Activated B cell treated with CpG ODN at 0.5 μM for 24 hours (primary cell): ENCODE results near the gene TMEM165. TPM values are rescaled to one million over a fixed set of nuclear protein-coding genes. Genes with fewer than 3 reads are reported as not detected.
"Not testable (repeated sequence)": the region's sequence is repeated elsewhere in the genome, so short reads cannot be mapped to it uniquely, and the experiment has no call there.

Source experiments
- ATAC-seq: fragments of 200-7000 bp; cut with Tn5 transposase; one replicate; pipeline ENCODE4 v1.10.0; 2021; ENCODE audit warnings: low read depth, mild to moderate bottlenecking, moderate library complexity
- CTCF ChIA-PET: fragments of 350-600 bp; sonication (Branson Sonifier 250); formaldehyde crosslinking; loops from one replicate; lab custom pipeline; 2021; ENCODE audit warnings: antibody characterized with exemption; lab: Charles Lee
- POLR2A ChIA-PET: fragments of 350-600 bp; sonication (Branson Sonifier 250); formaldehyde crosslinking; loops from one replicate; lab custom pipeline; 2021; ENCODE audit warnings: antibody characterized with exemption; lab: Charles Lee
- DNase-seq: peaks from one replicate; pipeline ENCODE4 v3.0.0; 2022
- H3K27ac Mint-ChIP-seq: one replicate; pipeline ENCODE4 v1.8.0; 2020; ENCODE audit warnings: mixed read lengths
- H3K27me3 Mint-ChIP-seq: one replicate; pipeline ENCODE4 v1.8.0; 2021; ENCODE audit warnings: mixed read lengths
- H3K36me3 Mint-ChIP-seq: one replicate; pipeline ENCODE4 v1.8.0; 2021; ENCODE audit warnings: low read depth, mixed read lengths
- H3K4me1 Mint-ChIP-seq: one replicate; pipeline ENCODE4 v1.8.0; 2021; ENCODE audit warnings: mixed read lengths
- H3K4me3 Mint-ChIP-seq: one replicate; pipeline ENCODE4 v1.8.0; 2020; ENCODE audit warnings: mild to moderate bottlenecking, mixed read lengths
- H3K9me3 Mint-ChIP-seq: one replicate; pipeline ENCODE4 v1.8.0; 2020; ENCODE audit warnings: mixed read lengths
- CTCF ChIP-seq: fragments of 200-600 bp; IDR thresholded peaks from one replicate; pipeline ENCODE4 v1.8.0; 2022; ENCODE audit warnings: antibody characterized with exemption, mild to moderate bottlenecking
- intact Hi-C: fragments of 100-400 bp; cut with micrococcal nuclease; formaldehyde crosslinking; loops from one replicate; pipeline ENCODE4 v1.15.1; 2024
- total RNA-seq: library from RNA; stranded (reverse); gene quantifications from 2 replicates; pipeline ENCODE4 v1.2.3, GENCODE V29; 2022

Gene TMEM165
- total RNA-seq, 1 donor from 2014 or later = 90.2 TPM

DNA sequence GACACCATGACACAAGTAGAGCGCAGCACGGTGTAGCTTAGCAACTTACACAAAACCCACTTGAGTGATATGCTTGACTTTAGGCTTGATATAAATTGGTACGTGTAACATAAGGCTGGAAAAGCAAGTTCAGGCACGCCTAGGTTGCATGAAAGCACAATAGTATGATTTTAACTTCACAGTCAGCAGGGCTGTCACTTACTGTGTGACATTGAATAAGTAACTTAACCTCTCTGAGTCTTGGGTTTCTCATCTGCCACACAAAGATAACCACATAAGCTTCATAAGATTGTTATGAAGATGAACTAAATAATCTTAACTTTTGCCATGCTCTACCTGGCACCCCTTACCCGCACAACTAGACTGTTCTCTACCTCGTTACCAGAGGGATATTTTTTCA lies 40.2 kb upstream of the TMEM165 start:
- no peak for ATAC-seq
- intact Hi-C loops = no loop called here
- TF ChIP-seq CTCF = no peak

GRCh38 chr4:55356991-55357461 lies 38.7 kb upstream of the TMEM165 start:
- H3K27me3 Mint-ChIP-seq = no peaks in the 10 kb centered on the region
- no peak overlapping the region for H3K27ac Mint-ChIP-seq
- ChIA-PET CTCF (no interaction called here), POLR2A (no interaction called here)
- intact Hi-C loops = no loop called here
- DNase-seq (no peak), ATAC-seq (no peak)
- H3K4me3 Mint-ChIP-seq = no peak overlapping the region
- peaks cover 2% of the 10 kb centered on the region for H3K36me3 Mint-ChIP-seq
- H3K9me3 Mint-ChIP-seq = peaks cover 3% of the 10 kb centered on the region
- peaks cover 15% of the 10 kb centered on the region for H3K4me1 Mint-ChIP-seq
- TF ChIP-seq CTCF = no peak

More for the DNA sequence above, 40.2 kb upstream of the TMEM165 start:
- ChIA-PET POLR2A (no interaction called here), CTCF (no interaction called here)
- Mint-ChIP-seq H3K4me3 (no peak overlapping the region), H3K27ac (no peak overlapping the region), H3K27me3 (no peaks in the 10 kb centered on the region), H3K9me3 (peaks cover 3% of the 10 kb centered on the region), H3K36me3 (peaks cover 2% of the 10 kb centered on the region), H3K4me1 (peaks cover 15% of the 10 kb centered on the region)
- no peak for DNase-seq

DNA sequence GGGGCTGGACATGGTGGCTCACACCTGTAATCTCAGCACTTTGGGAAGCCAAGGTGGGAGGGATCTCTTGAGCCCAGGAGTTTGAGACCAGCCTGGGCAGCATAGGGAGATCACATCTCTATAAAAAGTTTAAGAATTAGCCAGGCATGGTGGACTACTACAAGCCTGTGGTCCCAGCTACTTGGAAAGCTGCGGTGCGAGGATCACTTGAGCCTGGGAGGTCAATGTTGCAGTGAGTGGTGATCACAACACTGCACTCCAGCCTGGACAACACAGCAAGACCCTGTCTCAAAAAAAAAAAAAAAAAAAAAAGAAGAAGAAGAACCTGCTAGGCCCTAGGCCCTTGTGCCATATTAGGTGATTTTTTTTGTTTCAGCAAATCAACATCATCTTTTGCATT lies 37.5 kb upstream of the TMEM165 start:
- DNase-seq = no peak
- ChIA-PET POLR2A (interaction anchor here (2.4 kb wide), 1 partner anchor 37 kb away, joined by 7 read pairs; the partner anchor contains the start of gene TMEM165), CTCF (no interaction called here)
- TF ChIP-seq CTCF = no peak
- Mint-ChIP-seq H3K27me3 (no peaks in the 10 kb centered on the region), H3K4me1 (peaks cover 15% of the 10 kb centered on the region), H3K27ac (no peak overlapping the region), H3K4me3 (no peak overlapping the region), H3K36me3 (peaks cover 2% of the 10 kb centered on the region), H3K9me3 (peaks cover 3% of the 10 kb centered on the region)
- intact Hi-C loops = no loop called here
- no peak for ATAC-seq

DNA sequence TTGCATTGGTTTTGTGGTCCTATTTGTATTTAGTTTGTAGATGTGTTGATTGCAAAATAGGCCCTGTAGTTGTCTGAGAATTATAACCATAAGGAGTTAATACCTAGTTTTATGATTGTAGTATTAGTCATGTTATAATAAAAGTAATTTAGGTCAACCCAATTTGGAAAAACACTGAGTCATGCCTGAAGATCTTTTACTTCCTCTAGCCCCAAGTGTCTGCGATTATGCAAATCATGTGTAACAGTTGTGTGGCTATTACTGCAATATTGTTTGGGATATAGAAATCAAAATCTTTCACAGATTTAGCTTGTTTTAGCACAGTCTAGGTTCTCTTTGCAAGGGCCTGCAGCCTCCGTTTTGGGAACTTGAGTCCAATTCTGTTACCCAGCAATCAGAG lies 37.1 kb upstream of the TMEM165 start:
- CTCF ChIA-PET = no interaction called here
- H3K4me3 Mint-ChIP-seq = no peak overlapping the region
- POLR2A ChIA-PET = interaction anchor here (2.4 kb wide), 1 partner anchor 37 kb away, joined by 7 read pairs; the partner anchor contains the start of gene TMEM165

DNA sequence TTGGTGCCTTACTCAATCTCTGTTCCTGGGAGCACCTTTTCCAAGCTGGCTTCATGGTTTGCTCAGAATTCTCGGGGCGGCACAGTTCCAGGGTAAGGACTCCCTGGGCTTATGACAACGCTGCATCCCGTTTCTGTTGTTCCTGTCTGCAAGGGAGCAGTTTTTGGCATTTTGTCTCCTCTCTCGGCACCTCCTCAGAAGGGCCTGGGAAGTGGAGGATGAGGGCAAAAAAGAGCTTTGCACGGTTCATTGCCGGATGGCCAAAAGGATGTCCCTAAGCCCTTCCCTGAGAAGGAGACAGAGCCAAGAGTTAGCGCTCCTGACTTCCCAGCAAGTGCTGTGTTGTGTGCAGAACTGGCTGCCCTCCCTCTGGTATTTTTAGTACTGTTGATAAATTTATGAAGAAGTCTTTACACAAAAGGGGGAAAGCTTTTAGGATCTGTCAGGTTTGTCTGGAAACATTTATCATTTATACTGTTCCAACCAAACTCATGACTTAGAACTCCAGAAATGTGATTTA lies 36.3 kb upstream of the TMEM165 start:
- no peak overlapping the region for H3K4me3 Mint-ChIP-seq
- ATAC-seq = no peak
- peaks cover 15% of the 10 kb centered on the region for H3K4me1 Mint-ChIP-seq
- ChIA-PET CTCF (no interaction called here), POLR2A (interaction anchor here (1.4 to 2.4 kb wide), 2 partner anchors 14 to 36 kb away, joined by 6 to 7 read pairs; partner anchors contain the start of genes SRD5A3 and TMEM165)
- H3K27me3 Mint-ChIP-seq = no peaks in the 10 kb centered on the region
- H3K27ac Mint-ChIP-seq = no peak overlapping the region
- no peaks in the 10 kb centered on the region for H3K36me3 Mint-ChIP-seq
- DNase-seq = no peak
- no peaks in the 10 kb centered on the region for H3K9me3 Mint-ChIP-seq
- no peak for TF ChIP-seq CTCF
- intact Hi-C loops = no loop called here

More for the DNA sequence above, 37.1 kb upstream of the TMEM165 start:
- TF ChIP-seq CTCF = no peak
- H3K9me3 Mint-ChIP-seq = no peaks in the 10 kb centered on the region
- H3K27me3 Mint-ChIP-seq = no peaks in the 10 kb centered on the region
- peaks cover 15% of the 10 kb centered on the region for H3K4me1 Mint-ChIP-seq
- intact Hi-C loops = no loop called here
- no peak overlapping the region for H3K27ac Mint-ChIP-seq
- H3K36me3 Mint-ChIP-seq = peaks cover 1% of the 10 kb centered on the region
- ATAC-seq = peak; percentile 66
- DNase-seq = no peak

DNA sequence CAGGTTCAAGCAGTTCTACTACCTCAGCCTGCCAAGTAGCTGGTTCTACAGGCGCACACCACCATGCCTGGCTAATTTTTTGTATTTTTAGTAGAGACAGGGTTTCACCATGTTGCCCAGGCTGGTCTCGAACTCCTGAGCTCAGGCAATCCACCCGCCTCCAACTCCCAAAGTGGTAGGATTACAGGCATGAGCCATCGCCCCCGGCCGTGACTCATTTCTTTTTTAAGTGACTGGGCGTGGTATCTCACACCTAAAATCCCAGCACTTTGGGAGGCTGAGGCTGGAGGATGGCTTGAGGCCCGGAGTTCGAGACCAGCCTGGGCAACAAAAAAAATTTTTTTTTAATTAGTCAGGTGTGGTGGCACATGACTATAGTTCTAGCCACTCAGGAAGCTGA lies 32.8 kb upstream of the TMEM165 start:
- H3K9me3 Mint-ChIP-seq, H3K27me3 Mint-ChIP-seq, DNase-seq, ATAC-seq, POLR2A ChIA-PET, CTCF ChIA-PET, H3K4me3 Mint-ChIP-seq, intact Hi-C loops, H3K27ac Mint-ChIP-seq, H3K36me3 Mint-ChIP-seq: not testable (repeated sequence)
- peaks cover 14% of the 10 kb centered on the region for H3K4me1 Mint-ChIP-seq
